SK-MEL-5 (cell line): ENCODE results near the gene CTSO. TPM values are rescaled to one million over a fixed set of nuclear protein-coding genes. Genes with fewer than 3 reads are reported as not detected.
"Not testable (repeated sequence)": the region's sequence is repeated elsewhere in the genome, so short reads cannot be mapped to it uniquely, and the experiment has no call there.

Source experiments
- DNase-seq: peaks from one replicate; pipeline ENCODE4 v3.0.0-alpha.2; 2016; ENCODE audit warnings: low read depth, low spot score
- in situ Hi-C: cut with HindIII; loops from 2 replicates; pipeline ENCODE4 v1.10.0; 2016; ENCODE audit warnings: low sequenced_read_pairs, high pct_unique_total_duplicates, low pct_unique_long_range_greater_than_20kb
- total RNA-seq: library from RNA; depleted of rRNA; stranded (reverse); fragments of >200 nt; shearing (Covaris generic); gene quantifications from 2 replicates; pipeline ENCODE4 v1.2.3, GENCODE V29; 2014

Gene CTSO
- total RNA-seq, 1 experiment from 2014 or later: 2.0 TPM

DNA sequence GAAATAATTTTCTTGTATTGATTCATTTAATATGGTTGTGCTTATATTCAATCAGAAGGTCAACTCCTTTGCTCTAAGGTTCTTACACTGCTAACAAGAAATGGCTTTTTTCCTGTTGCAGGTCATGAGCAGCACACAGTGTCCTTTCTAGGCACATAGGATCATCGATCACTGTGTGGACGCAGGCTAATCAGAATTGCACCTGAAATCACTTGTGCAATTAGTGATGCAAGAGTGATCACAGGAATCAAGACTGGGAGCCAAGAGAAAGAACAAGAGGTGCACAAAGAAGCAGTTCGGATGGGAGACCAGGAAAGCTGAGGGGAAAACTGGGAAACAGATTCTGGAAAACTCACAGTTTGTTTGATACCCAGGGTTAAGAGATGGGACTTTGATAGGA is 29.0 kb downstream of the CTSO start:
- DNase-seq: no peak
- in situ Hi-C loops: no loop called here

DNA sequence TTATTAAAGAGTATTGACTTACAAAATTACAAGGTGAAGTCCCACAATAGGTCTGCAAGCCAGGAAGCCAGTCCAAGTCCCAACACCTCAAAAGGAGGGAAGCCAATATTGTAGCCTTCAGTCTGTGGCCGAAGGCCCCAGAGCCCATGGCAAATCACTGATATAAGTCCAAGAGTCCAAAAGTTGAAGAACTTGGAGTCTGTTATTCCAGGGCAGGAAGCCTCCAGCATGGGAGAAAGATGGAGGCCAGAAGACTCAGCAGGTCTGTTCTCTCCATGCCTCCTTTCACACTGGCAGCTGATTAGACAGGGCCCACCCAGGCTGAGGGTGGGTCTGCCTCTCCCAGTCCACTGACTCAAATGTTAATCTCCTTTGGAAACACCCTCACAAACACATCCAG is 32.1 kb downstream of the CTSO start:
- no peak for DNase-seq
- in situ Hi-C loops: no loop called here

DNA sequence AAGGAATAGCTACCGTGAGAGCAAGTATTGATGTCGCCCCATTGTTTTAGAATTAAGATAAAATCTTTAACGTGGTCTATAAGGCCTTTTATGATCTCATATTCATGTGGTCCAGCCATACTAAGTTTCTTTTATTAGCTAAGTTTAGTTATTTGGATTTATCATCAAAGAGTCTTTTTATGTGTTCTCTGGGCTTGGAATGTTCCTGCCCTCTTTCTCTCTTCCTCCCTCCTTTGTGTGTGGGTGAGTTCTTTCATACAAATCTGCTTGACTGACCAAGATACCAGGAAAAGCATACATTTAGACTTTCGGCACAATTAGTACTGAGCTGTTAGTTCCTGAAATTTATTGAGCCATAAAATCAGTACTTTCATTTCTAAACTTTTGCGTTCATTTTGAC is 38.9 kb downstream of the CTSO start:
- no peak for DNase-seq
- in situ Hi-C loops: no loop called here

DNA sequence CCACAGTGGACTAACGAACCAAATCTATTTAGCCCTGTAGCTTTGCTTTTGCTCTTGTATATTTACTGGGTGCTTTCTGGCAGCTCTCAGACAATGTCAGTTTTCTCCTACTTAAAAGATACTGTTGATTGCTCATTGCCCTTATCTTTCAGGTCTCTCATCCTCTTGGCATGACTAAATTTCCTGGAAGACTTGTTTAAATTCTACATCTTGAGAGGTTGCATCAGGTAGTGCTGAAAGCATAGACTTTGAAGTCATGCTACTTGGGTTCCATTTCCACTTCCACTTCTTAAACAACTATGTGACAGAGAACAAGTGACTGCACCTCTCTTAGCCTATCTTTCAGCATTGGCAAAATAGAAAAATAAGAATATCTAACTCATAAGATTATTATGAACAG is 41.8 kb downstream of the CTSO start:
- DNase-seq: no peak
- in situ Hi-C loops: no loop called here

DNA sequence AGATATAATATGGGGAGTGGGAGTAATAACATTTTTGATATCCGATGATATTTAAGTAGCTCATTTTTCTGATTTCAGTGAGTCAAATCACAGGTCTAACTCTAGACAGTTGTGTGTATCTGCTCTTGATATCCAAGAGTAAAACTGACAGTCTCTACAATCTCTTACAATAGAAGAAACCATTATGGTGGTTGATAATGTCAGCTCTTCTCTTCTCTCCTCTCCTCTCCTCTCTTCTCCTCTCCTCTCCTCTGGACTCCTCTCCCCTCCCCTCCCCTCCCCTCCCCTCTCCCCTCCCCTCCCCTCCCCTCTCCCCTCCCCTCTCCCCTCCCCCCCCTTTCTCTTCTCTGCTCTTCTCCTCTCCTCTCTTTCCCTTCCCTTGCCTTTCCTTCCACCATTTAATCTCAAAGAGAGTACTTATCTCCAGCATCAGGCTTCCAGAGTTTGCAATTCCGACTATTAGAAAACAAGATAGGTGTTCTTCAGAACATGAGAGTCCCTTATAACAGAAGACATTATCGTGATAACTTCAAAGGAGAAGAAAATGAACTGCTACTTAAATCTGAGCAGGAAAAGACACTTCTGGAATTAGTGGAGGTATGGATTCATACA is 43.9 kb downstream of the CTSO start:
- in situ Hi-C loops: no loop called here
- DNase-seq: no peak

DNA sequence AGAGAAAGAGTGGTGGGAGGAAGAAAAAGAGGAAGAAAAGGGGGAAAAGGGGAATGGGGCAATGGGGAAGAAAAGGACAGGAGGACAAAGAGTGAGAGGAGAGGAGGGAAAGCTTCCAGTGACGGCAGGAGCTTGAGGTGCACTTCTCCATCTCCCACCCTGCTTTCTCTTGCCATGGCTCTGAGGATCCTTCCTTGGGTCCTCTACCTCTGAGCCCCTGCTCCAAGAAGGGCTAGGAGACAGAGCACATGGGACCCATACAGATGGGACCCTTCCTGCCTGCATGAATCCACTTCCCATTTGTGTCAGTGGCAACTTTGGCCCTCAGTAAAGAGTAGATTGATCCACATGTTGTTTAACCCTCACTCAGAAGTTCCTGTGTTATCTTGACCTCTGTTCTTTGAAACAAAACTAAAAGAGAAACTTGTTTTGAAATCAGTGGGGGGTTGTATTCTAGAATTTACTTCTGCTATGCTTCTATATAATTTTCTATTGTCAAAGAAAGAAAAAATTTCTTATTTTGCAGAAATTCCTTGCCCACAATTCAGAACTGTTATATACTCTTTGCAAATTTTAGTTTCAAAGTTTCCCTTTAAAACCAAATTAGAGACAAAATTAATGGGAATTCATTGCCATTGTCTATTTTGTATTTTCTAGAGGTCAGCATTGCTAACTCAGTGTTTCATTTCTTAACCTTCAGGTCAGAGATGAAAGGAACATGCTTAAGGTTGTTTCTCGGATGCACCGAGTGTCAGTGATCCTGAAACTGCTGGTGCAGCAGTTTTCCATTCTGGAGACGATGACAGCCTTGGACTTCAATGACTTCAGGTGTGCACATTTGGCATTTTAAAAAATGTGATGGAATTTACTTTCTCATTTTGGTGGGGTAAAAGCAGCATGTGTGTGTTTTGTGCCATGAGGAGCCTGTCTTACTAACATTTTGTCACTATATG is 45.2 kb downstream of the CTSO start:
- DNase-seq: no peak
- in situ Hi-C loops: no loop called here

DNA sequence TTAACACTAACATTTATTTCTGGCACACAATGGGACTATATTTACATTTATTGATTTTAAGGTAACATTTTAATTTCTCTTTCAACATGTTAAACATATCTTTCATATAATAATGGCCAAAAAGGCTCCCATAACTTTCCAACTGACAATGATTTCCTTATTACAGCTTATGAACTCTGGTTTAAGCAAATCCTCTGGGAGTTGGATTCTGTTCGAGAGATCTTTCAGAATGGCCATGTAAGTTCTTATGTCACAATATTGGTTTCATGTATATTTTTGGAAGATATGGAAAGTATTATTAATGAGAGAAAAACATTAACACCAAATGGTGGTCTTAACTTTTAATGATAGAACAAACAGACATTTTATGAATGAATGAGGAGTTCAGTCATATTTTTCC is 46.1 kb downstream of the CTSO start:
- no peak for DNase-seq

DNA sequence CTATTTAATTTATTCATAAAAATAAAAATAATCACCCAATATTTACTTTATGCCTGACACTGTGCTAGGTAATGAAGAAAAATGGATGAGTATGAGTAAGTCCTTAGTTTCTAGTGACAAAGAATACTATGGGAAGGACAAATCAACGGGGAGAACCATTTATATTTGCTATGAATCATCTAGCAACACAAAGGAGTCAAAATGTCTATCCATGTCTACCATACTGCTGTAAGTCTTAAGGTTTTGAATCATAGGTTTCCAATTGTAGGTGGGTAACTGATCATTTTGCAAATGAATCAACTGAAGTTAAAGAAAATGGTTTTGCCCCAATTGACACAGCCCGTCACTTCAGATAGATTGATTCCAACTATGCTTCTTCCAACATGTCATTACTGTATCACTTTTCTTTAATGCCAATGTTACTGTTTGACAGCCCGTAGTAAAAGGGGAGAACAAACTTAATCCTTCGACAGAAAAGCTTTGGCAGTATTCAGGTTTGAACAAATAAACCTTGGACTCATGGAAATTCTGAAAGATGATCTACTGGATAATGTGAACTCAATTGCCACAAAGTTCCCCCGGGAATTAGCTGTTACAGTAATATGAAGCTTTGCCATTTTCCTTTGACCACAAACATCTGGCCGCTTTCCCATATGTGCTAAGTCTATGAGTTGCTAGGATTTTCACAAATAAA is 47.0 kb downstream of the CTSO start:
- DNase-seq: peak; percentile 14

More for the DNA sequence above, 46.1 kb downstream of the CTSO start:
- in situ Hi-C loops: no loop called here

DNA sequence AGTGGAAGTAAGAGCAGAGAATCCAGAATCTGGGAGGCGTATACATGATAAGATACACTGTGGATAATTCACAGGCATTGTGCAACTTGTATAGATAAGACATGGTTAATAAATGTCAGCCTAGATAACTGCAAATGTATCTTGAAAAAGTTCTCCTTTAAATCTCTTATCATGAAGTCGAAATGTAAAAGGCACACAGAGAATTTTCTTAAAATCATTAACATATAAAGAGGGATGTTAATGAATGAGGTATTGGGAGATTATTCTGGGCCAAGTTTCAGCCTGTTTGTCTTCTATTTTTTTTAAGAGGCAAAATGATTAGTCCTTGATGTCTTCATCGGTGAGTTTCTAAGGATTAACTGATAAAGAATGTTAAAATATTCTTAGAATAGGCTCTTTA is 49.3 kb downstream of the CTSO start:
- DNase-seq: no peak
- in situ Hi-C loops: no loop called here

More for the DNA sequence above, 47.0 kb downstream of the CTSO start:
- in situ Hi-C loops: no loop called here

DNA sequence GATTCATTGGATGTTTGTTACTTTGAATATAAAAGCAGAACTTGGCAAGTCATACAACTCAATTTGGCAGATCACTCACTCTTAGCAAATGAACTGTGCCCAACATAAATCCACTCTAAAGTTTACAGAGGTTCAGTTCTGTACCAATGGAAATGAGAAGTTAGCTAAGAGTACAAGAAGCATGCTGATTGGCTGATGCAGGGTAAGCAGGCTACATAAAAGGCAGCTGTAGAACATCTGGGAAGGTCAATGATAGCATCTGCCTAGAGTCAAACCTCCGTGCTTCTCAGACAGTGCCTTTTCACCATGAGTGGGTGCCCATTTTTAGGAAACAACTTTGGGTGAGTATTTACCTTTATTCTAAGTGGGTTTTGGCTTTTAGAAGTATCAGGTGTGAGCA is 50.2 kb downstream of the CTSO start, which contains the start of gene TDO2:
TDO2 (plus strand) TSS at position 244 of the 400 bp plus-strand sequence; CDS start at position 307, 63 bp downstream.
- no peak for DNase-seq
- in situ Hi-C loops: no loop called here

DNA sequence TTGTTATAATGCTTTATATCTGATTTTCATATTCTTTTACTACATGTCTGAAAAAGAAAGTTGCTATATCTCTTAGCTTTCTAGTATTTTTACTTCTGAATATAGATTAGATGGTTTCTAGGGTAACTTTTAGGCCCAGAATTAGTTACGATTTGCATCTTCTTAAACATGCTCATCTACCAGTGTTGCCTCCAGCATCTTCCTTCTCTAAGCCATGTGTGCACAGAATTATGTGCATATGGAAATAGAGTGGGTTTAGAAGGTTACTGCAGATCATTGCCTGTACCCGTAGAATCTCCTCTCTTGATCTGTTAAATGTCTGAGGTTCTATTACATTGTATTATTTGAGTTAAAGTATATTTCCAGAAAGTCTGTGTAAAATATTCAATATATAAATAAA is 52.7 kb downstream of the CTSO start:
- in situ Hi-C loops: no loop called here
- no peak for DNase-seq

DNA sequence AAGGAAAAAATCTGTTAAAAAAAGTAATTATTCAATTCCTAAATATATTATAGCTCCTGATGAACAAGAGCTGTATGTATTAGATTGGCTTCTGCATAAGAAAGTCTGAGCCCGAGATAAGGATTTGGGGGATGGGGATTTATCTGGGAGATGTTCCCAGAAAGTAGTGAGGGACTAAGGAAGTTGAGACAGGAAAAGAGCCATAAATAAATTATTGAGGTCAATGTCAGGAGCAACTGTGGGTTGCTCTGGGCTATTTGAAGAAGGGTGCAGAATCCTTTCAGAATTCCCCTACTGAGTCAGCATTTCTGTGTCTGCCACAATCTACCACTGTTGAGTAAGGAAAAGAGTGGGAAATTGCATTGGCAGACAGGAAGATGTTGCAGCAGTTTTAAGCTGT is 53.3 kb downstream of the CTSO start:
- DNase-seq: no peak
- in situ Hi-C loops: no loop called here

DNA sequence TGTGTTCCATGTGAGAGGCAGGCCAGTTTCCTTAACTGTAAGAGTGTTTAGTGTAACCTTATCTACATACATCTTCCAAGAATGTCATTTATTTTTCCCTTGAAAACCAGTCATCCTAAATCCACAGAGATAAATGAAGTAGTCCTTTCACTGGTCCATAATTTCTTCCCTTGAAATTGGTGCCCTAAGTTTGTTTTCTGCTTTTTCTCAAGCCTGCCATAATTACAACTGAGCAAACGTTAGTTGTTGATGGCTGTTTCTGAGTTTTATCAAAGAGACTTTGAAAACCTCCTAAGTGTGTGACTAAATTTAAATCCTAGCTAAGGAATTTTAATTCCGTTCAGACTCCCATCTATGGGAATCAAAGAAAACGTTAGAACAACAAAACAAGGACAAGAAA is 53.8 kb downstream of the CTSO start:
- in situ Hi-C loops: no loop called here

DNA sequence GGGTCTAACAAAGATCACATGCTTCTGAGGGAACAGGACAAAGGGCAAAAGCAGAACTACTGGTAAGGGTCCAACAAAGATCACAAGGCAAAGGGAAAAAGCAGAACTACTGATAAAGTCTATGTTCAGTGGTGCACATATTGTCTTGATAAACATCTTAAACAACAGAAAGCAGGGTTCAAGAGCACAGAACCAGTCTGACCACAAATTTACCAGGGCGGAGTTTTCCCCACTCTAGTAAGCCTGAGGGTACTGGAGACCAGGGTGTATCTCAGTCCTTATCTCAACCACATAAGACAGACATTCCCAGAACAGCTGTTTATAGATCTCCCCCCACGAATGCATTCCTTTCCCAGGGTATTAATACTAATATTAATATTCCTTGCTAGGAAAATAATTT is 55.3 kb downstream of the CTSO start:
- DNase-seq, in situ Hi-C loops: not testable (repeated sequence)

More for the DNA sequence above, 53.8 kb downstream of the CTSO start:
- no peak for DNase-seq

DNA sequence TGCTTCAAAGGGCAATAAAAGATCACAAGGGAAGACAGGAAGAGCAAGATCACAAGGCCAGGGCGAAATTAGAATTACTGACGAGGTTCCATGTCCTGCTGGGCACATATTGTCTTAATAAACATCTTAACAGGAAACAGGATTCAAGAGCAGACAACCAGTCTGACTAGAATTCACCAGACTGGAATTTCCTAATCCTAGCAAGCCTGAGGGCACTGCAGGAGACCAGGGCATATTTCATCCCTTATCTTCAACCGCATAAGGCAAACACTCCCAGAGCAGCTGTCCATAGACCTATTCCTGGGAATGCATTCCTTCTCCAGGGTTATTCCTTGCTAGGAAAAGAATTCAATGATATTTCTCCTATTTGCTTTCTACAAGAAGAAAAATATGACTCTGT is 62.6 kb downstream of the CTSO start:
- no peak for DNase-seq
- in situ Hi-C loops: no loop called here

DNA sequence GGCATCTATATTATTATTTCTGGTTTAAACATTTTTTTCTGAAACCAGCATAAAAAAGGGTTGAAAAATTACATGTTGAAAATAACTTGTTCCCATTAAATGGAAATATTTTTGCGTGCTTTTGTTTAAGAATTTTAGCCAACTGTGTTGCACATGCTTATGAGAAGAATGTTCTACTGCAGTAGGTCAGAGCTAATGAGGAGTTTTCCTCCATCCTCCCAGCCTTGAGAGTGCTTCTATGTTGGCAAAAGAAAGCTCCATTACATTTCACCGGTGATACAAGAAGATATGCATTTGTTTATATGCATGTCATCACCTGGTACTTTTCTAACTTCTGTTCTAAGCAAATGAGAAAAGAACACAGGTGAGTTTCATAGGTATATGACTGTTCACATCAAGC is 63.7 kb downstream of the CTSO start:
- DNase-seq: no peak
- in situ Hi-C loops: no loop called here

DNA sequence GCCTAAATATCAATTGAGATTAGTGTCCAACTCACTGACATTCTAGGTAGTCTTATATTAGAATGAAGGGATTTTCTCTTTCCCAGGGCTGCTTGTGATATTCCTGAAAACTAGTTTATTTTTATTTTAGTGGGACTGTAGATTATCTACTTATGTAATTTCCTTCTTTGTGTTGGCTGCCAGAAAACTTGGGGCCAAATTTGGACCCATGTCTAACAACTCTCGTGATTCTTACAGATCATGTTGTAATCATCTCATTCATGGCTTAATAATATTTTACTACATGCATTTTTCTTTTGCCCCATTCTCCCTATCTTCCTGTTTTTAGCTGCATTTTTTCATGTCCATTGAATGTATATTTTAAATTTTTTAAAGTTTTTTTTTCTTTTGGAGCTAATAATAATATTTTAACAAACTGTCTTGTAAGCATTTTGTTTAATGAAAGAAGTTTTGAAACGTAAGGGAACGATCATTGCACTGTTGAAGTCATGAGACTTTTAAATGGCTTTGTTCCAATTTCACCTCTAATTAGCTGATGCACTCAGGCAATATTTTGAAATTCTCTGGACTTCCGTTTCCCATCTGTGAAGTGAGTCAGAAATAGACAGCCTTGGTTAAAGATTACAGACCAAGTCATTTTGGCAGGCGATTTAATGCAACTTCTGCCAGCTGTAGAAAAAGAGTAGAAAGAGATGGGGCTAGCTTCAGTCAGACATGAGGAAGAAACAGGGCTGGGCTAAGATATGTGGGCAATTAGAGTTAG is 64.5 kb downstream of the CTSO start:
- in situ Hi-C loops: no loop called here
- no peak for DNase-seq
